HUES64 (cell line): ENCODE results near the gene COL6A2.
A peak's percentile ranks its signal among the peaks of the same experiment; 100 is the strongest.
"Not testable (repeated sequence)": the region's sequence is repeated elsewhere in the genome, so short reads cannot be mapped to it uniquely, and the experiment has no call there.

Source experiments
- H3K27ac ChIP-seq: 2 replicates; pipeline ENCODE4 v1.7.0; 2013; ENCODE audit warnings: low read depth, low read length, inconsistent platforms
- H3K27me3 ChIP-seq: 2 replicates; pipeline ENCODE4 v1.6.1; 2013; ENCODE audit warnings: mild to moderate bottlenecking, low read length; ENCODE audit not compliant: insufficient read depth
- H3K36me3 ChIP-seq: 2 replicates; pipeline ENCODE4 v1.6.1; 2013; ENCODE audit warnings: mild to moderate bottlenecking, low read length; ENCODE audit not compliant: insufficient read depth
- H3K4me1 ChIP-seq: 2 replicates; pipeline ENCODE4 v1.6.1; 2013; ENCODE audit warnings: mild to moderate bottlenecking, low read length, moderate library complexity; ENCODE audit not compliant: insufficient read depth
- H3K4me3 ChIP-seq: 2 replicates; pipeline ENCODE4 v1.5.1; 2013; ENCODE audit warnings: mild to moderate bottlenecking, low read length, moderate library complexity
- H3K9ac ChIP-seq: 2 replicates; pipeline ENCODE4 v1.6.1; 2013; ENCODE audit warnings: mild to moderate bottlenecking, low read depth, low read length
- H3K9me3 ChIP-seq: 2 replicates; pipeline ENCODE4 v1.6.1; 2013; ENCODE audit warnings: low read depth, low read length; ENCODE audit not compliant: insufficient read depth
- WGBS: fragments of 150-250, 120-280 bp; methylation state at CpG from one replicate; pipeline ENCODE4 v1.1.7; 2013; ENCODE audit warnings: missing lambda C conversion rate; 5-methylcytosine and 5-hydroxymethylcytosine counted together

COL6A2 gene

GRCh38 chr21:46081862-46082712, 15.8 kb upstream of the COL6A2 start:
- Histone ChIP-seq H3K4me3 (no peak overlapping the region), H3K9me3 (no peaks in the 10 kb centered on the region), H3K9ac (no peak overlapping the region), H3K36me3 (no peaks in the 10 kb centered on the region), H3K4me1 (0 out of 2 replicates have a peak, but pooled peaks cover 2% of the 10 kb centered on the region), H3K27ac (no peak overlapping the region), H3K27me3 (no peaks in the 10 kb centered on the region)
- WGBS, result 93% methylated on average over 35 of the region's 35 CpGs

- Histone ChIP-seq H3K27me3 (no peaks in the 10 kb centered on the region), H3K27ac (no peak overlapping the region), H3K4me3 (no peak overlapping the region), H3K9ac (no peak overlapping the region), H3K4me1 (0 out of 2 replicates have a peak, but pooled peaks cover 2% of the 10 kb centered on the region), H3K36me3 (no peaks in the 10 kb centered on the region), H3K9me3 (no peaks in the 10 kb centered on the region)
- WGBS, result 92% methylated on average over 5 of the region's 5 CpGs
These were observed 15.3 kb upstream of the COL6A2 start for GRCh38 chr21:46082713-46082962.

GRCh38 chr21:46082963-46083790, 14.7 kb upstream of the COL6A2 start:
- Histone ChIP-seq H3K36me3 (no peaks in the 10 kb centered on the region), H3K27ac (no peak overlapping the region), H3K9ac (peak overlapping the region; percentile 24; the same call in 1 of the 2 replicates), H3K4me1 (0 out of 2 replicates have a peak, but pooled peaks cover 2% of the 10 kb centered on the region), H3K4me3 (no peak overlapping the region), H3K9me3 (0 out of 2 replicates have a peak, but pooled peaks cover 2% of the 10 kb centered on the region), H3K27me3 (no peaks in the 10 kb centered on the region)
- 84% methylated on average over 35 of the region's 35 CpGs for WGBS

GRCh38 chr21:46083791-46084561, 13.9 kb upstream of the COL6A2 start:
- 0 out of 2 replicates have a peak overlapping the region, but pooled peaks have one; percentile 24 for H3K9ac ChIP-seq
- 89% methylated on average over 29 of the region's 29 CpGs for WGBS
- no peak overlapping the region for H3K27ac ChIP-seq

GRCh38 chr21:46084709-46085108, 13.2 kb upstream of the COL6A2 start:
- H3K4me1 ChIP-seq, result 0 out of 2 replicates have a peak, but pooled peaks cover 2% of the 10 kb centered on the region
- no peaks in the 10 kb centered on the region for H3K27me3 ChIP-seq
- 92% methylated on average over 10 of the region's 10 CpGs for WGBS

More at GRCh38 chr21:46083791-46084561, 13.9 kb upstream of the COL6A2 start:
- Histone ChIP-seq H3K27me3 (no peaks in the 10 kb centered on the region), H3K9me3 (0 out of 2 replicates have a peak, but pooled peaks cover 5% of the 10 kb centered on the region), H3K4me1 (0 out of 2 replicates have a peak, but pooled peaks cover 2% of the 10 kb centered on the region), H3K4me3 (no peak overlapping the region), H3K36me3 (no peaks in the 10 kb centered on the region)

GRCh38 chr21:46085259-46085658, 12.7 kb upstream of the COL6A2 start:
- H3K4me1 ChIP-seq, H3K36me3 ChIP-seq, H3K27ac ChIP-seq, H3K9me3 ChIP-seq, H3K4me3 ChIP-seq, H3K27me3 ChIP-seq, H3K9ac ChIP-seq: not testable (repeated sequence)
- 65% methylated on average over 3 of the region's 5 CpGs for WGBS

More at GRCh38 chr21:46084709-46085108, 13.2 kb upstream of the COL6A2 start:
- H3K36me3 ChIP-seq, result no peaks in the 10 kb centered on the region
- no peak overlapping the region for H3K4me3 ChIP-seq
- H3K27ac ChIP-seq, result no peak overlapping the region
- H3K9ac ChIP-seq, result no peak overlapping the region
- 0 out of 2 replicates have a peak, but pooled peaks cover 5% of the 10 kb centered on the region for H3K9me3 ChIP-seq

GRCh38 chr21:46087641-46088040, 10.3 kb upstream of the COL6A2 start:
- Histone ChIP-seq H3K4me1 (0 out of 2 replicates have a peak, but pooled peaks cover 2% of the 10 kb centered on the region), H3K36me3 (no peaks in the 10 kb centered on the region), H3K4me3 (no peak overlapping the region), H3K27ac (no peak overlapping the region), H3K27me3 (no peaks in the 10 kb centered on the region), H3K9me3 (peaks cover 5% of the 10 kb centered on the region; the same call in 1 of the 2 replicates), H3K9ac (no peak overlapping the region)
- WGBS, result 93% methylated on average over 1 of the region's 1 CpG

GRCh38 chr21:46088189-46088588, 9.7 kb upstream of the COL6A2 start:
- H3K4me1 ChIP-seq, result 0 out of 2 replicates have a peak, but pooled peaks cover 2% of the 10 kb centered on the region
- H3K36me3 ChIP-seq, result no peaks in the 10 kb centered on the region
- 97% methylated on average over 2 of the region's 2 CpGs for WGBS

GRCh38 chr21:46089285-46089684, 8.6 kb upstream of the COL6A2 start:
- Histone ChIP-seq H3K36me3 (no peaks in the 10 kb centered on the region), H3K9me3 (peaks cover 17% of the 10 kb centered on the region; the same call in 1 of the 2 replicates), H3K9ac (no peak overlapping the region), H3K27ac (no peak overlapping the region), H3K4me3 (no peak overlapping the region), H3K4me1 (no peaks in the 10 kb centered on the region), H3K27me3 (no peaks in the 10 kb centered on the region)
- 88% methylated on average over 5 of the region's 5 CpGs for WGBS

More at GRCh38 chr21:46088189-46088588, 9.7 kb upstream of the COL6A2 start:
- Histone ChIP-seq H3K9ac (no peak overlapping the region), H3K4me3 (no peak overlapping the region), H3K27ac (no peak overlapping the region), H3K9me3 (peaks cover 9% of the 10 kb centered on the region; the same call in 1 of the 2 replicates), H3K27me3 (no peaks in the 10 kb centered on the region)

- Histone ChIP-seq H3K36me3 (no peaks in the 10 kb centered on the region), H3K27ac (no peak overlapping the region), H3K4me1 (no peaks in the 10 kb centered on the region), H3K9ac (no peak overlapping the region), H3K4me3 (no peak overlapping the region), H3K27me3 (no peaks in the 10 kb centered on the region), H3K9me3 (peaks cover 17% of the 10 kb centered on the region; the same call in 1 of the 2 replicates)
- 88% methylated on average over 4 of the region's 4 CpGs for WGBS
These were observed 6.8 kb upstream of the COL6A2 start for GRCh38 chr21:46091118-46091517.
